Gastroesophageal sphincter (tissue), 4 donors: ENCODE measurements around the gene TMEM175. TPM values are rescaled to one million over a fixed set of nuclear protein-coding genes. Genes with fewer than 3 reads are reported as not detected.
"Not testable (repeated sequence)": the region's sequence is repeated elsewhere in the genome, so short reads cannot be mapped to it uniquely, and the experiment has no call there.

ENCODE experiments used
- ATAC-seq: fragments of 150-250 bp; one replicate; pipeline ENCODE4 v1.9.1; 2016; ENCODE audit warnings: mild to moderate bottlenecking, moderate library complexity
- H3K27ac ChIP-seq, 4 donors: fragments of 200-600 bp; sonication (generic) in 3 of 4; 1 replicate in 3 of 4; 2 replicates in 1 of 4; pipeline ENCODE4 v1.5.1; 2016 to 2019
- H3K27me3 ChIP-seq: fragments of 200-600 bp; sonication (generic); one replicate; pipeline ENCODE4 v1.5.1; 2019
- H3K36me3 ChIP-seq, 2 donors: fragments of 200-600 bp; sonication (generic); one replicate each; pipeline ENCODE4 v1.5.1; 2019; ENCODE audit warnings: control low read depth in 1 of 2
- H3K4me1 ChIP-seq, 3 donors: fragments of 200-600 bp; sonication (generic); 1 replicate in 2 of 3; 2 replicates in 1 of 3; pipeline ENCODE4 v1.5.1; 2016 to 2019; ENCODE audit warnings: control low read depth in 2 of 3
- H3K4me3 ChIP-seq, 2 donors: fragments of 200-600 bp; sonication (generic); one replicate each; pipeline ENCODE4 v1.5.1; 2019; ENCODE audit warnings: mild to moderate bottlenecking in 1 of 2, moderate library complexity in 1 of 2
- H3K9me3 ChIP-seq, 3 donors: fragments of 200-600 bp; sonication (generic); one replicate each; pipeline ENCODE4 v1.5.1; 2017 to 2019; ENCODE audit warnings: control low read depth in 2 of 3
- CTCF ChIP-seq, 4 experiments: fragments of 200-600 bp in 2 of 4; fragments of 450-650 bp in 2 of 4; sonication (generic) in 1 of 4; IDR thresholded peaks; one replicate each; pipeline ENCODE4 v1.5.1; 2017 to 2019; ENCODE audit warnings: antibody characterized with exemption in 4 of 4, mild to moderate bottlenecking in 2 of 4, moderate library complexity in 2 of 4
- EP300 ChIP-seq: sonication (generic); formaldehyde crosslinking; IDR thresholded peaks from one replicate; pipeline ENCODE4 v1.6.1; 2017; ENCODE audit warnings: antibody characterized with exemption, mild to moderate bottlenecking
- POLR2A ChIP-seq, 2 donors: fragments of 450-650 bp; IDR thresholded peaks; one replicate each; pipeline ENCODE4 v1.6.1; 2017; ENCODE audit warnings: antibody characterized with exemption in 2 of 2, mild to moderate bottlenecking in 2 of 2, moderate library complexity in 1 of 2
- POLR2AphosphoS5 ChIP-seq: sonication (generic); formaldehyde crosslinking; IDR thresholded peaks from one replicate; pipeline ENCODE4 v1.6.1; 2017; ENCODE audit warnings: antibody characterized with exemption
- WGBS, 2 donors: methylation state at CpG; one replicate each; pipeline ENCODE4 v1.1.5; 2018; ENCODE audit warnings: low coverage in 1 of 2; 5-methylcytosine and 5-hydroxymethylcytosine counted together
- total RNA-seq, 4 donors: library from RNA; depleted of rRNA; stranded (reverse); fragments of >200 nt; gene quantifications; one replicate each; pipeline ENCODE4 v1.1.0, GENCODE V29; 2016

The TMEM175 gene
- total RNA-seq, 4 donors from 2014 or later: 21.7 to 40.3 (median 24.2) TPM

GRCh38 chr4:914531-914930 lies 17.7 kb upstream of the TMEM175 start:
- no peak for ATAC-seq
- Histone ChIP-seq H3K9me3 (no peaks in the 10 kb centered on the region), H3K36me3 (peaks cover 0 to 37% of the 10 kb centered on the region in 2 donors), H3K4me1 (peaks cover 0 to 19% (median 0%) of the 10 kb centered on the region in 3 donors), H3K27ac (no peak overlapping the region), H3K27me3 (no peaks in the 10 kb centered on the region), H3K4me3 (no peak overlapping the region)
- WGBS, 2 donors: no CpG with 5 or more reads among the region's 21 CpGs
- TF ChIP-seq POLR2AphosphoS5 (no peak), CTCF (IDR thresholded peaks at IDR 0.05) (no peak), POLR2A (IDR thresholded peaks at IDR 0.05) (no peak), EP300 (no peak)

- peaks cover 0 to 32% of the 10 kb centered on the region in 2 donors for H3K36me3 ChIP-seq
- H3K27me3 ChIP-seq: no peaks in the 10 kb centered on the region
- H3K27ac ChIP-seq: no peak overlapping the region
- no peak overlapping the region for H3K4me3 ChIP-seq
- ATAC-seq: no peak
- TF ChIP-seq CTCF (IDR thresholded peaks at IDR 0.05): no peak
- no peak for TF ChIP-seq POLR2A (IDR thresholded peaks at IDR 0.05)
- no peak for TF ChIP-seq POLR2AphosphoS5
- TF ChIP-seq EP300: no peak
- no peaks in the 10 kb centered on the region for H3K9me3 ChIP-seq
- WGBS, 2 donors: 47 to 59% methylated on average over 3 to 11 of the region's 20 CpGs
- H3K4me1 ChIP-seq: peaks cover 0 to 24% (median 0%) of the 10 kb centered on the region in 3 donors
Observed at GRCh38 chr4:915041-915474, 17.2 kb upstream of the TMEM175 start.

- Histone ChIP-seq H3K36me3 (peaks cover 0 to 27% of the 10 kb centered on the region in 2 donors), H3K9me3 (no peaks in the 10 kb centered on the region), H3K4me1 (peaks cover 0 to 25% (median 0%) of the 10 kb centered on the region in 3 donors), H3K4me3 (no peak overlapping the region), H3K27ac (no peak overlapping the region), H3K27me3 (no peaks in the 10 kb centered on the region)
- TF ChIP-seq EP300 (no peak), POLR2AphosphoS5 (no peak), CTCF (IDR thresholded peaks at IDR 0.05) (no peak), POLR2A (IDR thresholded peaks at IDR 0.05) (no peak)
- ATAC-seq: no peak
- WGBS, 2 donors: 47% methylated on average over 8 of the region's 8 CpGs; no CpG with 5 or more reads in 1 of the 2 donors
Observed at GRCh38 chr4:915595-915994, 16.7 kb upstream of the TMEM175 start.

- Histone ChIP-seq H3K27me3 (no peaks in the 10 kb centered on the region), H3K4me3 (no peak overlapping the region), H3K36me3 (peaks cover 0 to 11% of the 10 kb centered on the region in 2 donors), H3K4me1 (peaks cover 0 to 25% (median 0%) of the 10 kb centered on the region in 3 donors), H3K9me3 (no peaks in the 10 kb centered on the region), H3K27ac (no peak overlapping the region)
- no peak for TF ChIP-seq POLR2AphosphoS5
- no peak for TF ChIP-seq POLR2A (IDR thresholded peaks at IDR 0.05)
- TF ChIP-seq EP300: no peak
- TF ChIP-seq CTCF (IDR thresholded peaks at IDR 0.05): no peak
- WGBS, 2 donors: 91 to 97% methylated on average over 7 of the region's 7 CpGs
- ATAC-seq: no peak
Observed at GRCh38 chr4:917466-917865, 14.8 kb upstream of the TMEM175 start.

GRCh38 chr4:917992-918391 lies 14.3 kb upstream of the TMEM175 start:
- Histone ChIP-seq H3K27me3 (no peaks in the 10 kb centered on the region), H3K36me3 (peaks cover 0 to 10% of the 10 kb centered on the region in 2 donors), H3K9me3 (no peaks in the 10 kb centered on the region), H3K4me1 (peaks cover 0 to 25% (median 0%) of the 10 kb centered on the region in 3 donors), H3K4me3 (no peak overlapping the region), H3K27ac (no peak overlapping the region)
- ATAC-seq: no peak
- 92 to 100% methylated on average over 2 of the region's 2 CpGs for WGBS, 2 donors
- TF ChIP-seq CTCF (IDR thresholded peaks at IDR 0.05): no peak
- no peak for TF ChIP-seq POLR2AphosphoS5
- TF ChIP-seq EP300: no peak
- no peak for TF ChIP-seq POLR2A (IDR thresholded peaks at IDR 0.05)

- not testable (repeated sequence) for ATAC-seq
- peaks cover 0 to 25% (median 0%) of the 10 kb centered on the region in 3 donors for H3K4me1 ChIP-seq
Observed at GRCh38 chr4:918591-918990, 13.7 kb upstream of the TMEM175 start.

GRCh38 chr4:919004-919680 lies 13.1 kb upstream of the TMEM175 start:
- H3K4me3 ChIP-seq, H3K27me3 ChIP-seq, H3K36me3 ChIP-seq, H3K9me3 ChIP-seq, H3K27ac ChIP-seq, ATAC-seq: not testable (repeated sequence)
- H3K4me1 ChIP-seq: peaks cover 0 to 25% (median 0%) of the 10 kb centered on the region in 3 donors
- WGBS, 2 donors: 93 to 96% methylated on average over 3 to 7 of the region's 15 CpGs

More at GRCh38 chr4:918591-918990, 13.7 kb upstream of the TMEM175 start:
- H3K36me3 ChIP-seq, H3K27ac ChIP-seq, H3K4me3 ChIP-seq, H3K9me3 ChIP-seq, H3K27me3 ChIP-seq: not testable (repeated sequence)
- WGBS, 2 donors: 92 to 94% methylated on average over 5 of the region's 6 CpGs
